HepG2 (cell line): ENCODE results near the gene KIAA1755. TPM values are rescaled to one million over a fixed set of nuclear protein-coding genes. Genes with fewer than 3 reads are reported as not detected.

Experiments
- ATAC-seq: fragments of 200-7000 bp; cut with Tn5 transposase; 3 replicates; pipeline ENCODE4 v1.9.1; 2020; ENCODE audit warnings: mild to moderate bottlenecking, moderate library complexity
- BruUV-seq: library from RNA; stranded (reverse); fragments of 400-500 nt; replicated peaks from 2 replicates; lab custom pipeline; 2021; lab: Mats Ljungman, UMichigan
- CTCF ChIA-PET: fragments of 300-600 bp; formaldehyde crosslinking; extraction: SDS; loops from one replicate; lab custom pipeline; 2021; ENCODE audit warnings: low total read pairs, inconsistent platforms, low intra/inter-chr PET ratio; lab: Yijun Ruan, JAX
- POLR2A ChIA-PET: fragments of 350-600 bp; sonication (Branson Sonifier 250); formaldehyde crosslinking; loops from one replicate; lab custom pipeline; 2020; ENCODE audit warnings: antibody characterized with exemption, inconsistent platforms; lab: Yijun Ruan, JAX
- DNase-seq: peaks from one replicate; pipeline ENCODE4 v3.0.0-alpha.2; 2015; ENCODE audit warnings: low spot score
- FAIRE-seq: peaks from 3 replicates; lab custom pipeline; 2011; peaks lifted over from hg19 to GRCh38; lab: Jason Lieb, UNC
- H2AFZ ChIP-seq: one replicate; pipeline ENCODE4 v1.6.1; 2011; ENCODE audit warnings: low read length, inconsistent platforms
- H3K27ac ChIP-seq: fragments of 300-600 bp; 3 replicates; pipeline ENCODE4 v1.8.0; 2011; ENCODE audit warnings: mixed run types, mild to moderate bottlenecking, mixed read lengths, low read length, inconsistent platforms; ENCODE audit not compliant: insufficient read depth; ENCODE audit errors: extremely low read length
- H3K27me3 ChIP-seq, 2 experiments: fragments of 200-600 bp in 1 of 2; 2 replicates in 1 of 2; 3 replicates in 1 of 2; pipeline versions ENCODE4 v1.6.0 to v1.8.0; 2011; ENCODE audit warnings: low read length in 2 of 2, mild to moderate bottlenecking in 2 of 2, moderate library complexity in 2 of 2, inconsistent platforms in 1 of 2; ENCODE audit not compliant: insufficient read depth in 2 of 2, control insufficient read depth in 1 of 2
- H3K36me3 ChIP-seq, 2 experiments: fragments of 200-600 bp in 1 of 2; replicated peaks in 1 of 2; 2 replicates in 1 of 2; 3 replicates in 1 of 2; pipeline versions ENCODE4 v1.5.1 to v1.8.0; 2011; ENCODE audit warnings: low read length in 2 of 2, inconsistent platforms in 1 of 2; ENCODE audit not compliant: insufficient read depth in 2 of 2, control insufficient read depth in 1 of 2
- H3K4me1 ChIP-seq: 2 replicates; pipeline ENCODE4 v1.5.1; 2012; ENCODE audit warnings: low read length, inconsistent platforms; ENCODE audit not compliant: insufficient read depth
- H3K4me2 ChIP-seq: 2 replicates; pipeline ENCODE4 v1.6.0; 2011; ENCODE audit warnings: low read depth, low read length, inconsistent platforms
- H3K4me3 ChIP-seq, 3 experiments: fragments of 200-600 bp in 1 of 3; sonication (generic), shearing (Covaris generic) in 1 of 3; replicated peaks in 1 of 3; 2 replicates each; pipeline ENCODE4 v1.5.1; 2011 to 2016; ENCODE audit warnings: low read length in 3 of 3, inconsistent platforms in 2 of 3, low read depth in 2 of 3, mild to moderate bottlenecking in 2 of 3, control low read depth in 1 of 3, mixed read lengths in 1 of 3; ENCODE audit not compliant: insufficient read depth in 1 of 3
- H3K79me2 ChIP-seq: one replicate; pipeline ENCODE4 v1.6.1; 2011; ENCODE audit warnings: low read length, inconsistent platforms; ENCODE audit not compliant: insufficient read depth
- H3K9ac ChIP-seq: 2 replicates; pipeline ENCODE4 v1.6.0; 2011; ENCODE audit warnings: mild to moderate bottlenecking, low read depth, low read length, inconsistent platforms; ENCODE audit not compliant: insufficient read depth
- H3K9me3 ChIP-seq: 2 replicates; pipeline ENCODE4 v1.5.1; 2012; ENCODE audit warnings: mild to moderate bottlenecking, low read length
- H4K20me1 ChIP-seq: 2 replicates; pipeline ENCODE4 v1.6.0; 2011; ENCODE audit warnings: inconsistent platforms, mild to moderate bottlenecking, low read length, moderate library complexity; ENCODE audit not compliant: insufficient read depth
- CREM ChIP-seq, 2 experiments: sonication (generic) in 1 of 2; formaldehyde crosslinking in 1 of 2; IDR thresholded peaks; 2 replicates each; pipeline versions ENCODE4 v1.4.0 to v1.6.1; 2016 to 2020; ENCODE audit warnings: antibody characterized with exemption in 1 of 2, mild to moderate bottlenecking in 1 of 2, missing genetic modification reagents in 1 of 2
- HDAC6 ChIP-seq: fragments of 200-600 bp; sonication (generic); IDR thresholded peaks from 2 replicates; pipeline ENCODE4 v1.7.0; 2017; ENCODE audit warnings: mild to moderate bottlenecking, antibody characterized with exemption, low read length, low read depth
- HNF4A ChIP-seq: sonication (generic); formaldehyde crosslinking; IDR thresholded peaks from 2 replicates; pipeline ENCODE4 v1.4.0; 2020; ENCODE audit warnings: missing genetic modification reagents
- KDM1A ChIP-seq: IDR thresholded peaks from 2 replicates; pipeline ENCODE4 v1.6.1; 2016; ENCODE audit warnings: missing compliant biosample characterization
- MED1 ChIP-seq: sonication (generic); formaldehyde crosslinking; IDR thresholded peaks from 2 replicates; pipeline ENCODE4 v1.4.0; 2020; ENCODE audit warnings: missing genetic modification reagents
- MYC ChIP-seq: sonication (generic); formaldehyde crosslinking; IDR thresholded peaks from 2 replicates; pipeline ENCODE4 v1.9.0; 2021; ENCODE audit warnings: missing genetic modification reagents, borderline replicate concordance
- PHB2 ChIP-seq: fragments of 450-650 bp; IDR thresholded peaks from 2 replicates; pipeline ENCODE4 v1.6.1; 2018; ENCODE audit not compliant: partially characterized antibody
- SALL1 ChIP-seq: sonication (generic); formaldehyde crosslinking; IDR thresholded peaks from 2 replicates; pipeline ENCODE4 v1.8.0; 2022; ENCODE audit warnings: mild to moderate bottlenecking, missing genetic modification reagents
- SP4 ChIP-seq: sonication (generic); formaldehyde crosslinking; IDR thresholded peaks from 2 replicates; pipeline ENCODE4 v1.8.1; 2023; ENCODE audit warnings: mild to moderate bottlenecking, missing genetic modification reagents
- THAP7 ChIP-seq: sonication (generic); formaldehyde crosslinking; IDR thresholded peaks from 2 replicates; pipeline ENCODE4 v1.8.1; 2023; ENCODE audit warnings: mild to moderate bottlenecking, missing genetic modification reagents
- ZFYVE20 ChIP-seq: sonication (generic); formaldehyde crosslinking; IDR thresholded peaks from 2 replicates; pipeline ENCODE4 v1.8.0; 2023; ENCODE audit warnings: low read depth, mild to moderate bottlenecking, moderate library complexity, missing genetic modification reagents, borderline replicate concordance
- ZNF20 ChIP-seq: sonication (generic); formaldehyde crosslinking; IDR thresholded peaks from 2 replicates; pipeline ENCODE4 v1.4.0; 2020; ENCODE audit warnings: mild to moderate bottlenecking, moderate library complexity, missing genetic modification reagents
- ZNF563 ChIP-seq: sonication (generic); formaldehyde crosslinking; IDR thresholded peaks from 2 replicates; pipeline ENCODE4 v1.8.0; 2022; ENCODE audit warnings: mild to moderate bottlenecking, moderate library complexity, missing genetic modification reagents
- ZNF564 ChIP-seq: sonication (generic); formaldehyde crosslinking; IDR thresholded peaks from 2 replicates; pipeline ENCODE4 v1.8.1; 2023; ENCODE audit warnings: mild to moderate bottlenecking, missing genetic modification reagents
- ZNF615 ChIP-seq: sonication (generic); formaldehyde crosslinking; IDR thresholded peaks from 2 replicates; pipeline ENCODE4 v1.5.0; 2020; ENCODE audit warnings: mild to moderate bottlenecking, missing genetic modification reagents, borderline replicate concordance
- ZNF770 ChIP-seq: sonication (generic); formaldehyde crosslinking; IDR thresholded peaks from 2 replicates; pipeline ENCODE4 v1.5.0; 2020; ENCODE audit warnings: mild to moderate bottlenecking, missing genetic modification reagents
- ZNF777 ChIP-seq: sonication (generic); formaldehyde crosslinking; IDR thresholded peaks from 2 replicates; pipeline ENCODE4 v1.4.0; 2020; ENCODE audit warnings: missing genetic modification reagents
- ZNF790 ChIP-seq: sonication (generic); formaldehyde crosslinking; IDR thresholded peaks from 2 replicates; pipeline ENCODE4 v1.8.0; 2022; ENCODE audit warnings: missing genetic modification reagents, mild to moderate bottlenecking, borderline replicate concordance
- ZSCAN31 ChIP-seq: sonication (generic); formaldehyde crosslinking; IDR thresholded peaks from 2 replicates; pipeline ENCODE4 v1.5.0; 2020; ENCODE audit warnings: low read depth, mild to moderate bottlenecking, missing genetic modification reagents
- WGBS: methylation state at CpG from one replicate; pipeline ENCODE4 v1.1.6; 2017; ENCODE audit warnings: low lambda C conversion rate; 5-methylcytosine and 5-hydroxymethylcytosine counted together
- in situ Hi-C: cut with HindIII; loops from 2 replicates; pipeline ENCODE4 v1.10.0; 2017; ENCODE audit warnings: low pct_unique_long_range_greater_than_20kb; ENCODE audit not compliant: extremely low pct_ligation_motif_present
- intact Hi-C: fragments of 100-400 bp; cut with micrococcal nuclease; formaldehyde crosslinking; loops from one replicate; pipeline ENCODE4 v1.10.0; 2022; ENCODE audit not compliant: unreplicated experiment
- polyA plus RNA-seq, 8 experiments: library from polyadenylated mRNA; depleted of rRNA in 3 of 8; stranded (reverse) in 7 of 8; unstranded in 1 of 8; fragments of >200 nt; fragmentation: Illumina TruSeq in 4 of 8; extraction: Trizol in 4 of 8; gene quantifications; 2 replicates each; pipeline versions ENCODE4 v1.2.1 to v1.2.3, GENCODE V29; 2011 to 2016; ENCODE audit warnings: low read depth in 4 of 8, missing spikeins in 1 of 8, mixed read lengths in 1 of 8; ENCODE audit not compliant: insufficient read depth in 1 of 8
- total RNA-seq, 5 experiments: library from RNA; depleted of rRNA; stranded (reverse); fragments of >200 nt; fragmentation: Illumina TruSeq; extraction: Trizol; gene quantifications; 2 replicates each; pipeline ENCODE4 v1.2.3, GENCODE V29; 2016; ENCODE audit warnings: low read depth in 1 of 5

KIAA1755 gene
- total and polyA plus RNA-seq, 2 of the 13 experiments (the other 11 are each of a cell fraction or from before 2014, with no cell fraction given): 0.04 TPM; not detected in 1

DNA sequence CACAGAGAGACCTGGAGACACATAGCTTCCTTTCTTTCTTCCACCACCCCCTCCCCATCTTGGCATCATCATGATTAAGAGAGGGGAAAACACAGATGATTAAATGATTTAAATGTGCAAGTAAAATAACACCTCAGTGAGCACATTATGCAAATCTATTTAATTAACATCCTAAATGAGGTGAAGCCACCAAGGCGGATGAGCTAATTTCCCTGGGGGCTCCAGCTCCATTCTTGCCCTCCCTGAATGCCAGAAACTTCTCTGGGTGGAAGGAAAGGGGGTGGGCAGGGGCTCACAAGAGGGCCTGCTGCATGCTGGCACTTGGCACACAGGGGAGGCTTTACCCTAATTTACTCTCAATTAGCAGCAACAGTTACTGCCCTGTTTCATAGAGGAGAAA lies 62.9 kb downstream of the KIAA1755 start:
- Histone ChIP-seq H3K4me3 (no peak overlapping the region), H2AFZ (no peak overlapping the region), H3K9me3 (no peaks in the 10 kb centered on the region), H3K27ac (no peak overlapping the region), H3K27me3 (peaks cover 4 to 13% of the 10 kb centered on the region in 2 experiments; a peak in 4 of 5 replicates), H3K4me2 (no peak overlapping the region), H4K20me1 (no peaks in the 10 kb centered on the region), H3K4me1 (peaks cover 11% of the 10 kb centered on the region), H3K9ac (no peak overlapping the region), H3K79me2 (no peaks in the 10 kb centered on the region), H3K36me3 (no peaks in the 10 kb centered on the region)
- intact Hi-C loops (no loop called here), in situ Hi-C loops (no loop called here)
- TF ChIP-seq HNF4A (CRISPR knock-in tag) (no peak), KDM1A (no peak), MYC (no peak), SALL1 (CRISPR knock-in tag) (no peak), ZNF20 (no peak), PHB2 (no peak), THAP7 (CRISPR knock-in tag) (no peak), ZSCAN31 (CRISPR knock-in tag) (no peak), ZNF777 (CRISPR knock-in tag) (no peak), ZNF564 (no peak), ZNF770 (CRISPR knock-in tag) (no peak), HDAC6 (no peak), SP4 (CRISPR knock-in tag) (no peak), ZFYVE20 (CRISPR knock-in tag) (no peak), MED1 (CRISPR knock-in tag) (no peak), CREM (IDR thresholded peaks at IDR 0.05) (no peak), CREM (CRISPR knock-in tag; IDR thresholded peaks at IDR 0.05) (no peak), ZNF563 (CRISPR knock-in tag) (no peak), ZNF790 (CRISPR knock-in tag) (no peak), ZNF615 (CRISPR knock-in tag) (no peak)
- 70% methylated on average over 1 of the region's 1 CpG for WGBS
- ChIA-PET CTCF (no interaction called here), POLR2A (no interaction called here)
- no peak for FAIRE-seq
- DNase-seq: no peak
- BruUV-seq: no TSS peak
- ATAC-seq: no peak
